ENCODE data around the gene CORO6. TPM values are rescaled to one million over a fixed set of nuclear protein-coding genes. Genes with fewer than 3 reads are reported as not detected.

CORO6 gene
- total and polyA plus RNA-seq, 2 of the 13 experiments (the other 11 are each of a cell fraction or from before 2014, with no cell fraction given), result 0.42 to 0.82 TPM

DNA sequence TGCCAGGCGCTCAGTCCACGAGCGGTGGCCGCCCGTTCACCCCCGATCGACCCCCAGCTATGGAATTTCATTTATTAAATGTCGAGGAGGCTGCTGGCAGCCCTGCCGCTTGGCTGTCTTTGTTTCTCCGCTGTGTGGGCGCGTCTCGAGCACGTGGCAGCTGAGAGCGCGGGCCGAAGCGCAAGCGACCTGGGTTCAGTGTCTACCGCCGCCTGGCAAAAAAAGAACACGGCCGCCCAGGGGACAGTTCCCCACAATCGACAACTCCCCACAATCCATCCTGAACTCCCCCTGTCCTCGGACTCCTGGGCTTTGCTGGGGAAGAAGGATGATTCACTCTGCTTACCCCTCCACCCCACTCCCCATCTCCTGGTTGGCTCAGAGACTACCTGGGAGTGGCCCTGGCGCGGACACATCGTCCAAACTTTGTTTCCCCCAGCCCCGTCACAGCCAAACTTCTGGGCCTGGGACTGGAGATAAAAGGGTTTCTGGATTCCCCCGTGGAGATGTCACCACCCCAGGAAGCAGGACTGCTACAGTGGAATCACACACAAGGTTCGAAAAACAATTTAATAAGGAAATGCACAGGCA, 31.5 kb downstream of the CORO6 start (continued):
- TF ChIP-seq, protein P1, sequence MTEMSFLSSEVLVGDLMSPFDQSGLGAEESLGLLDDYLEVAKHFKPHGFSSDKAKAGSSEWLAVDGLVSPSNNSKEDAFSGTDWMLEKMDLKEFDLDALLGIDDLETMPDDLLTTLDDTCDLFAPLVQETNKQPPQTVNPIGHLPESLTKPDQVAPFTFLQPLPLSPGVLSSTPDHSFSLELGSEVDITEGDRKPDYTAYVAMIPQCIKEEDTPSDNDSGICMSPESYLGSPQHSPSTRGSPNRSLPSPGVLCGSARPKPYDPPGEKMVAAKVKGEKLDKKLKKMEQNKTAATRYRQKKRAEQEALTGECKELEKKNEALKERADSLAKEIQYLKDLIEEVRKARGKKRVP (CRISPR knock-in tag; IDR thresholded peaks at IDR 0.05), result no peak
- TF ChIP-seq ZNF75D (CRISPR knock-in tag; IDR thresholded peaks at IDR 0.05; ENCODE audit: borderline replicate concordance), result no peak
- no peak for TF ChIP-seq ZNF883 (CRISPR knock-in tag; IDR thresholded peaks at IDR 0.05; ENCODE audit: not compliant biosample characterization)
- TF ChIP-seq, protein P2, sequence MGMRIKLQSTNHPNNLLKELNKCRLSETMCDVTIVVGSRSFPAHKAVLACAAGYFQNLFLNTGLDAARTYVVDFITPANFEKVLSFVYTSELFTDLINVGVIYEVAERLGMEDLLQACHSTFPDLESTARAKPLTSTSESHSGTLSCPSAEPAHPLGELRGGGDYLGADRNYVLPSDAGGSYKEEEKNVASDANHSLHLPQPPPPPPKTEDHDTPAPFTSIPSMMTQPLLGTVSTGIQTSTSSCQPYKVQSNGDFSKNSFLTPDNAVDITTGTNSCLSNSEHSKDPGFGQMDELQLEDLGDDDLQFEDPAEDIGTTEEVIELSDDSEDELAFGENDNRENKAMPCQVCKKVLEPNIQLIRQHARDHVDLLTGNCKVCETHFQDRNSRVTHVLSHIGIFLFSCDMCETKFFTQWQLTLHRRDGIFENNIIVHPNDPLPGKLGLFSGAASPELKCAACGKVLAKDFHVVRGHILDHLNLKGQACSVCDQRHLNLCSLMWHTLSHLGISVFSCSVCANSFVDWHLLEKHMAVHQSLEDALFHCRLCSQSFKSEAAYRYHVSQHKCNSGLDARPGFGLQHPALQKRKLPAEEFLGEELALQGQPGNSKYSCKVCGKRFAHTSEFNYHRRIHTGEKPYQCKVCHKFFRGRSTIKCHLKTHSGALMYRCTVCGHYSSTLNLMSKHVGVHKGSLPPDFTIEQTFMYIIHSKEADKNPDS (CRISPR knock-in tag; IDR thresholded peaks at IDR 0.05), result 0 out of 2 replicates have a peak, but pooled peaks have one; percentile 11
- TF ChIP-seq ZNF768 (CRISPR knock-in tag; IDR thresholded peaks at IDR 0.05), result no peak
- TF ChIP-seq HNRNPL (IDR thresholded peaks at IDR 0.05; ENCODE audit: low read depth, low read length), result peak; percentile 54; the same call in 1 of the 2 replicates
- TF ChIP-seq, protein P3, sequence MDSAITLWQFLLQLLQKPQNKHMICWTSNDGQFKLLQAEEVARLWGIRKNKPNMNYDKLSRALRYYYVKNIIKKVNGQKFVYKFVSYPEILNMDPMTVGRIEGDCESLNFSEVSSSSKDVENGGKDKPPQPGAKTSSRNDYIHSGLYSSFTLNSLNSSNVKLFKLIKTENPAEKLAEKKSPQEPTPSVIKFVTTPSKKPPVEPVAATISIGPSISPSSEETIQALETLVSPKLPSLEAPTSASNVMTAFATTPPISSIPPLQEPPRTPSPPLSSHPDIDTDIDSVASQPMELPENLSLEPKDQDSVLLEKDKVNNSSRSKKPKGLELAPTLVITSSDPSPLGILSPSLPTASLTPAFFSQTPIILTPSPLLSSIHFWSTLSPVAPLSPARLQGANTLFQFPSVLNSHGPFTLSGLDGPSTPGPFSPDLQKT (CRISPR knock-in tag; IDR thresholded peaks at IDR 0.05; ENCODE audit: borderline replicate concordance), result no peak
- TF ChIP-seq, protein P4, sequence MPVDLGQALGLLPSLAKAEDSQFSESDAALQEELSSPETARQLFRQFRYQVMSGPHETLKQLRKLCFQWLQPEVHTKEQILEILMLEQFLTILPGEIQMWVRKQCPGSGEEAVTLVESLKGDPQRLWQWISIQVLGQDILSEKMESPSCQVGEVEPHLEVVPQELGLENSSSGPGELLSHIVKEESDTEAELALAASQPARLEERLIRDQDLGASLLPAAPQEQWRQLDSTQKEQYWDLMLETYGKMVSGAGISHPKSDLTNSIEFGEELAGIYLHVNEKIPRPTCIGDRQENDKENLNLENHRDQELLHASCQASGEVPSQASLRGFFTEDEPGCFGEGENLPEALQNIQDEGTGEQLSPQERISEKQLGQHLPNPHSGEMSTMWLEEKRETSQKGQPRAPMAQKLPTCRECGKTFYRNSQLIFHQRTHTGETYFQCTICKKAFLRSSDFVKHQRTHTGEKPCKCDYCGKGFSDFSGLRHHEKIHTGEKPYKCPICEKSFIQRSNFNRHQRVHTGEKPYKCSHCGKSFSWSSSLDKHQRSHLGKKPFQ (CRISPR knock-in tag; IDR thresholded peaks at IDR 0.05; ENCODE audit: insufficient replicate concordance), result no peak
- TF ChIP-seq KLF15 (CRISPR knock-in tag; IDR thresholded peaks at IDR 0.05; ENCODE audit: borderline replicate concordance), result no peak
- TF ChIP-seq ZFY (CRISPR knock-in tag; IDR thresholded peaks at IDR 0.05), result peak; percentile 34
- TF ChIP-seq ZNF33A (CRISPR knock-in tag; IDR thresholded peaks at IDR 0.05; ENCODE audit: borderline replicate concordance), result no peak
- no peak for TF ChIP-seq ISX (CRISPR knock-in tag; conservative IDR thresholded peaks at IDR 0.05)
- no peak for TF ChIP-seq ATF1 (CRISPR knock-in tag; IDR thresholded peaks at IDR 0.05)
- TF ChIP-seq ZNF841 (CRISPR knock-in tag; IDR thresholded peaks at IDR 0.05; ENCODE audit: borderline replicate concordance), result no peak
- TF ChIP-seq ZNF773 (CRISPR knock-in tag; IDR thresholded peaks at IDR 0.05; ENCODE audit: borderline replicate concordance), result no peak
- TF ChIP-seq PTBP1 (IDR thresholded peaks at IDR 0.05; ENCODE audit: low read depth, low read length, poor library complexity, severe bottlenecking), result no peak
- TF ChIP-seq ZNF775 (CRISPR knock-in tag; IDR thresholded peaks at IDR 0.05; ENCODE audit: borderline replicate concordance), result no peak
- TF ChIP-seq DNMT1 (CRISPR knock-in tag; IDR thresholded peaks at IDR 0.05), result no peak
- TF ChIP-seq, protein P5, sequence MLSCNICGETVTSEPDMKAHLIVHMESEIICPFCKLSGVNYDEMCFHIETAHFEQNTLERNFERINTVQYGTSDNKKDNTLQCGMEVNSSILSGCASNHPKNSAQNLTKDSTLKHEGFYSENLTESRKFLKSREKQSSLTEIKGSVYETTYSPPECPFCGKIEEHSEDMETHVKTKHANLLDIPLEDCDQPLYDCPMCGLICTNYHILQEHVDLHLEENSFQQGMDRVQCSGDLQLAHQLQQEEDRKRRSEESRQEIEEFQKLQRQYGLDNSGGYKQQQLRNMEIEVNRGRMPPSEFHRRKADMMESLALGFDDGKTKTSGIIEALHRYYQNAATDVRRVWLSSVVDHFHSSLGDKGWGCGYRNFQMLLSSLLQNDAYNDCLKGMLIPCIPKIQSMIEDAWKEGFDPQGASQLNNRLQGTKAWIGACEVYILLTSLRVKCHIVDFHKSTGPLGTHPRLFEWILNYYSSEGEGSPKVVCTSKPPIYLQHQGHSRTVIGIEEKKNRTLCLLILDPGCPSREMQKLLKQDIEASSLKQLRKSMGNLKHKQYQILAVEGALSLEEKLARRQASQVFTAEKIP (CRISPR knock-in tag; IDR thresholded peaks at IDR 0.05; ENCODE audit: borderline replicate concordance), result no peak
- TF ChIP-seq RBM39 (IDR thresholded peaks at IDR 0.05; ENCODE audit: low read depth, low read length, poor library complexity, severe bottlenecking), result no peak
- TF ChIP-seq NCOA5 (CRISPR knock-in tag; IDR thresholded peaks at IDR 0.05), result no peak
